ENCODE data around the gene ZNF579.
A peak's percentile ranks its signal among the peaks of the same experiment; 100 is the strongest.

Gene ZNF579

GRCh38 chr19:55567708-55568328 lies 12.8 kb downstream of the ZNF579 start:
- no peak for DNase-seq (ENCODE audit: low spot score)

GRCh38 chr19:55566823-55567222 lies 13.8 kb downstream of the ZNF579 start:
- no peak for DNase-seq (ENCODE audit: low spot score)

GRCh38 chr19:55563261-55563690 lies 17.4 kb downstream of the ZNF579 start:
- no peak for DNase-seq (ENCODE audit: low spot score)

- no peak for DNase-seq (ENCODE audit: low spot score)
These were observed 21.0 kb downstream of the ZNF579 start for GRCh38 chr19:55559684-55560083.

GRCh38 chr19:55554741-55555152 lies 25.9 kb downstream of the ZNF579 start:
- no peak for DNase-seq (ENCODE audit: low spot score)

- DNase-seq (ENCODE audit: low spot score), result no peak
These were observed 26.3 kb downstream of the ZNF579 start for GRCh38 chr19:55554302-55554701.

GRCh38 chr19:55553217-55554182 lies 27.1 kb downstream of the ZNF579 start:
- DNase-seq (ENCODE audit: low spot score), result no peak

GRCh38 chr19:55552620-55553019 lies 28.0 kb downstream of the ZNF579 start:
- peak; percentile 45 for DNase-seq (ENCODE audit: low spot score)

- DNase-seq (ENCODE audit: low spot score), result no peak
These were observed 28.4 kb downstream of the ZNF579 start for GRCh38 chr19:55552206-55552605.

GRCh38 chr19:55550321-55550650 lies 30.4 kb downstream of the ZNF579 start:
- no peak for DNase-seq (ENCODE audit: low spot score)

- DNase-seq (ENCODE audit: low spot score), result peak; percentile 88
These were observed 30.9 kb downstream of the ZNF579 start for GRCh38 chr19:55549500-55550320.

- DNase-seq (ENCODE audit: low spot score), result peak; percentile 84
These were observed 33.6 kb downstream of the ZNF579 start for GRCh38 chr19:55546822-55547614.

- DNase-seq (ENCODE audit: low spot score), result no peak
These were observed 34.6 kb downstream of the ZNF579 start for GRCh38 chr19:55546011-55546410.

GRCh38 chr19:55545443-55545842 lies 35.2 kb downstream of the ZNF579 start, which contains the start of gene SBK3:
Gene SBK3, minus strand, starts transcription at chr19:55545543. Its CDS starts 0 bp downstream, at chr19:55545543.
- no peak for DNase-seq (ENCODE audit: low spot score)

- no peak for DNase-seq (ENCODE audit: low spot score)
These were observed 35.7 kb downstream of the ZNF579 start for GRCh38 chr19:55544776-55545439.

- DNase-seq (ENCODE audit: low spot score), result no peak
These were observed 36.6 kb downstream of the ZNF579 start for GRCh38 chr19:55544014-55544413.

- no peak for DNase-seq (ENCODE audit: low spot score)
These were observed 37.1 kb downstream of the ZNF579 start for GRCh38 chr19:55543567-55543966.

GRCh38 chr19:55542292-55542855 lies 38.3 kb downstream of the ZNF579 start:
- DNase-seq (ENCODE audit: low spot score), result no peak

GRCh38 chr19:55541091-55541490 lies 39.6 kb downstream of the ZNF579 start:
- DNase-seq (ENCODE audit: low spot score), result no peak

GRCh38 chr19:55540619-55541018 lies 40.0 kb downstream of the ZNF579 start:
- DNase-seq (ENCODE audit: low spot score), result no peak
